ENCODE data around the gene GTF2A2. TPM values are rescaled to one million over a fixed set of nuclear protein-coding genes. Genes with fewer than 3 reads are reported as not detected.

GTF2A2 gene
- total RNA-seq, 1 experiment from 2014 or later: 175 TPM

DNA sequence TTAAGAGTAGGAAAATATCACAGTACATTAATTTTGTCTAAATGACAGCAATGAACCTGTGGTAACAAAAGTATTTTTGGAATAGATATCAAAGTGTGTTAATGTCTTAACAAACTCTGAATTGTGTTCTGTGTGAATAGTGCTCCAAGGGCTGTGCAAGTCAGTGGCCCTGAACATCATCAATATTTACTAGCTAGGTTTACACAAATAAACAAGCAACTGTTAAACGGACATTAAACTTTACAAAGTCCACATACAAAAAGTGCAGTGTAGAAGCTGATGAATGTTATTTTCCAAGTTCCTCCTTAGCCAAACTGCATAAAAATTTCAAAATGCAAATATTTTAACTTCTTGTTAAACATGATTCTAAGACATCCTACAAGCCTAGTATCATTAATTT lies 2.1 kb upstream of the GTF2A2 start:
- H2AFZ ChIP-seq (ENCODE audit: low read depth, low read length, poor library complexity, severe bottlenecking): no peak overlapping the region
- TF ChIP-seq EZH2 (IDR thresholded peaks at IDR 0.05): no peak
- no peak for TF ChIP-seq CBX3 (IDR thresholded peaks at IDR 0.05; ENCODE audit: low read depth)
- no peak for TF ChIP-seq POLR2A (IDR thresholded peaks at IDR 0.05; ENCODE audit: borderline replicate concordance, extremely low read depth, insufficient read depth, insufficient read length)
- TF ChIP-seq, protein P1, sequence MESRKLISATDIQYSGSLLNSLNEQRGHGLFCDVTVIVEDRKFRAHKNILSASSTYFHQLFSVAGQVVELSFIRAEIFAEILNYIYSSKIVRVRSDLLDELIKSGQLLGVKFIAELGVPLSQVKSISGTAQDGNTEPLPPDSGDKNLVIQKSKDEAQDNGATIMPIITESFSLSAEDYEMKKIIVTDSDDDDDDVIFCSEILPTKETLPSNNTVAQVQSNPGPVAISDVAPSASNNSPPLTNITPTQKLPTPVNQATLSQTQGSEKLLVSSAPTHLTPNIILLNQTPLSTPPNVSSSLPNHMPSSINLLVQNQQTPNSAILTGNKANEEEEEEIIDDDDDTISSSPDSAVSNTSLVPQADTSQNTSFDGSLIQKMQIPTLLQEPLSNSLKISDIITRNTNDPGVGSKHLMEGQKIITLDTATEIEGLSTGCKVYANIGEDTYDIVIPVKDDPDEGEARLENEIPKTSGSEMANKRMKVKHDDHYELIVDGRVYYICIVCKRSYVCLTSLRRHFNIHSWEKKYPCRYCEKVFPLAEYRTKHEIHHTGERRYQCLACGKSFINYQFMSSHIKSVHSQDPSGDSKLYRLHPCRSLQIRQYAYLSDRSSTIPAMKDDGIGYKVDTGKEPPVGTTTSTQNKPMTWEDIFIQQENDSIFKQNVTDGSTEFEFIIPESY (IDR thresholded peaks at IDR 0.05; ENCODE audit: extremely low read depth, insufficient replicate concordance, low read length): no peak
- TF ChIP-seq, protein P2, sequence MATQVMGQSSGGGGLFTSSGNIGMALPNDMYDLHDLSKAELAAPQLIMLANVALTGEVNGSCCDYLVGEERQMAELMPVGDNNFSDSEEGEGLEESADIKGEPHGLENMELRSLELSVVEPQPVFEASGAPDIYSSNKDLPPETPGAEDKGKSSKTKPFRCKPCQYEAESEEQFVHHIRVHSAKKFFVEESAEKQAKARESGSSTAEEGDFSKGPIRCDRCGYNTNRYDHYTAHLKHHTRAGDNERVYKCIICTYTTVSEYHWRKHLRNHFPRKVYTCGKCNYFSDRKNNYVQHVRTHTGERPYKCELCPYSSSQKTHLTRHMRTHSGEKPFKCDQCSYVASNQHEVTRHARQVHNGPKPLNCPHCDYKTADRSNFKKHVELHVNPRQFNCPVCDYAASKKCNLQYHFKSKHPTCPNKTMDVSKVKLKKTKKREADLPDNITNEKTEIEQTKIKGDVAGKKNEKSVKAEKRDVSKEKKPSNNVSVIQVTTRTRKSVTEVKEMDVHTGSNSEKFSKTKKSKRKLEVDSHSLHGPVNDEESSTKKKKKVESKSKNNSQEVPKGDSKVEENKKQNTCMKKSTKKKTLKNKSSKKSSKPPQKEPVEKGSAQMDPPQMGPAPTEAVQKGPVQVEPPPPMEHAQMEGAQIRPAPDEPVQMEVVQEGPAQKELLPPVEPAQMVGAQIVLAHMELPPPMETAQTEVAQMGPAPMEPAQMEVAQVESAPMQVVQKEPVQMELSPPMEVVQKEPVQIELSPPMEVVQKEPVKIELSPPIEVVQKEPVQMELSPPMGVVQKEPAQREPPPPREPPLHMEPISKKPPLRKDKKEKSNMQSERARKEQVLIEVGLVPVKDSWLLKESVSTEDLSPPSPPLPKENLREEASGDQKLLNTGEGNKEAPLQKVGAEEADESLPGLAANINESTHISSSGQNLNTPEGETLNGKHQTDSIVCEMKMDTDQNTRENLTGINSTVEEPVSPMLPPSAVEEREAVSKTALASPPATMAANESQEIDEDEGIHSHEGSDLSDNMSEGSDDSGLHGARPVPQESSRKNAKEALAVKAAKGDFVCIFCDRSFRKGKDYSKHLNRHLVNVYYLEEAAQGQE (IDR thresholded peaks at IDR 0.05; ENCODE audit: low read depth): no peak
- no peak for TF ChIP-seq ZFX (IDR thresholded peaks at IDR 0.05)
- no peak for TF ChIP-seq CEBPB (IDR thresholded peaks at IDR 0.05; ENCODE audit: low read depth)
- no peak for TF ChIP-seq EGR1 (IDR thresholded peaks at IDR 0.05; ENCODE audit: low read depth)
- TF ChIP-seq, protein P3, sequence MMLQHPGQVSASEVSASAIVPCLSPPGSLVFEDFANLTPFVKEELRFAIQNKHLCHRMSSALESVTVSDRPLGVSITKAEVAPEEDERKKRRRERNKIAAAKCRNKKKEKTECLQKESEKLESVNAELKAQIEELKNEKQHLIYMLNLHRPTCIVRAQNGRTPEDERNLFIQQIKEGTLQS (IDR thresholded peaks at IDR 0.05): no peak
- TF ChIP-seq, protein P4, sequence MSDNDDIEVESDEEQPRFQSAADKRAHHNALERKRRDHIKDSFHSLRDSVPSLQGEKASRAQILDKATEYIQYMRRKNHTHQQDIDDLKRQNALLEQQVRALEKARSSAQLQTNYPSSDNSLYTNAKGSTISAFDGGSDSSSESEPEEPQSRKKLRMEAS (IDR thresholded peaks at IDR 0.05): no peak
- no peak for TF ChIP-seq SRF (IDR thresholded peaks at IDR 0.05; ENCODE audit: low read depth)
- no peak for TF ChIP-seq JUND (IDR thresholded peaks at IDR 0.05)
- no peak for TF ChIP-seq ZNF274 (IDR thresholded peaks at IDR 0.05; ENCODE audit: low read depth, low read length)
- no peak for TF ChIP-seq RAD21 (IDR thresholded peaks at IDR 0.05; ENCODE audit: low read depth)
- no peak for TF ChIP-seq EZH2phosphoT487 (IDR thresholded peaks at IDR 0.05; ENCODE audit: borderline replicate concordance)
- ChIA-PET POLR2A (no interaction called here), RAD21 (ENCODE audit: low non-redundant PET in 1 of 2, low total read pairs in 2 of 2, uncharacterized antibody in 2 of 2, unreplicated experiment in 2 of 2) (no interaction called here), CTCF (no interaction called here)
- peaks cover 6 to 20% of the 10 kb centered on the region in 2 experiments for H3K4me1 ChIP-seq (ENCODE audit: control insufficient read depth in 1 of 2, insufficient read depth in 2 of 2, low read length in 2 of 2)
- no peaks in the 10 kb centered on the region for H3K9me2 ChIP-seq (ENCODE audit: insufficient read depth)
- H3K4me3 ChIP-seq (replicated peaks in 1 of 2; ENCODE audit: low read depth in 1 of 2, low read length in 2 of 2): no peak overlapping the region
- intact Hi-C loops (cut with micrococcal nuclease): no loop called here
- DNase-seq (ENCODE audit: low read depth, low spot score): no peak
- no peak overlapping the region for H3K27ac ChIP-seq (ENCODE audit: low read depth, low read length)
- no peaks in the 10 kb centered on the region for H4K20me1 ChIP-seq (ENCODE audit: insufficient read depth)
- no peak overlapping the region for H3K4me2 ChIP-seq (ENCODE audit: low read length)
- no peaks in the 10 kb centered on the region for H3K27me3 ChIP-seq (ENCODE audit: insufficient read depth, low read length)
- no peak overlapping the region for H3K9ac ChIP-seq (ENCODE audit: low read length)
- peaks cover 29% of the 10 kb centered on the region for H3K79me2 ChIP-seq (ENCODE audit: insufficient read depth, low read length)
- H3K36me3 ChIP-seq (ENCODE audit: control insufficient read depth in 1 of 2, insufficient read depth in 2 of 2, low read length in 2 of 2): peaks cover 5 to 8% of the 10 kb centered on the region in 2 experiments; a peak in 3 of 4 replicates
- ATAC-seq: no peak
- no peaks in the 10 kb centered on the region for H3K9me3 ChIP-seq (ENCODE audit: control insufficient read depth in 1 of 2, insufficient read depth in 1 of 2, low read depth in 1 of 2, low read length in 2 of 2)
- no TSS peak for BruUV-seq (replicated peaks)
